NT2/D1 (cell line): Measurements from ENCODE around the gene ZNF652.

Source experiments
- YY1 ChIP-seq: IDR thresholded peaks from 2 replicates; pipeline ENCODE4 v1.6.1; 2011; ENCODE audit not compliant: insufficient read length, insufficient read depth
- ZNF274 ChIP-seq: IDR thresholded peaks from 2 replicates; pipeline ENCODE4 v1.6.1; 2011; ENCODE audit warnings: mild to moderate bottlenecking, low read depth, low read length

GRCh38 chr17:49369089-49369488, 7.0 kb upstream of the ZNF652 start:
- no peak for TF ChIP-seq ZNF274
- no peak for TF ChIP-seq YY1
